ENCODE data around the gene SLC25A6.

- TF ChIP-seq POLR2A (IDR thresholded peaks at IDR 0.05) (no peak), CTCF (IDR thresholded peaks at IDR 0.05) (no peak), EP300 (IDR thresholded peaks at IDR 0.05) (no peak)
These were observed 30.2 kb upstream of the SLC25A6 start for GRCh38 chrX:1422135-1422465.

All from tibial nerve (tissue), 4 donors.